Measurements from ENCODE around the gene MCM9.
A peak's percentile ranks its signal among the peaks of the same experiment; 100 is the strongest.

The MCM9 gene

GRCh38 chr6:118932421-118932820 lies 2.5 kb downstream of the MCM9 start:
- no peak for DNase-seq

GRCh38 chr6:118931436-118931835 lies 3.5 kb downstream of the MCM9 start:
- no peak for DNase-seq

- DNase-seq: no peak
Observed at GRCh38 chr6:118930680-118931079, 4.3 kb downstream of the MCM9 start.

GRCh38 chr6:118923035-118923434 lies 11.9 kb downstream of the MCM9 start:
- no peak for DNase-seq

GRCh38 chr6:118921084-118921483 lies 13.9 kb downstream of the MCM9 start:
- DNase-seq: no peak

- DNase-seq: no peak
Observed at GRCh38 chr6:118918329-118918725, 16.6 kb downstream of the MCM9 start.

GRCh38 chr6:118917546-118918328 lies 17.2 kb downstream of the MCM9 start:
- no peak for DNase-seq

GRCh38 chr6:118914598-118914997 lies 20.4 kb downstream of the MCM9 start:
- DNase-seq: no peak

GRCh38 chr6:118913161-118913560 lies 21.8 kb downstream of the MCM9 start:
- no peak for DNase-seq

- DNase-seq: no peak
Observed at GRCh38 chr6:118912646-118913045, 22.3 kb downstream of the MCM9 start.

GRCh38 chr6:118908441-118908840 lies 26.5 kb downstream of the MCM9 start:
- DNase-seq: no peak

GRCh38 chr6:118905851-118906250 lies 29.1 kb downstream of the MCM9 start:
- DNase-seq: no peak

GRCh38 chr6:118905084-118905483 lies 29.9 kb downstream of the MCM9 start:
- no peak for DNase-seq

- no peak for DNase-seq
Observed at GRCh38 chr6:118903691-118904090, 31.3 kb downstream of the MCM9 start.

- DNase-seq: no peak
Observed at GRCh38 chr6:118903138-118903537, 31.8 kb downstream of the MCM9 start.

- no peak for DNase-seq
Observed at GRCh38 chr6:118902726-118903125, 32.2 kb downstream of the MCM9 start.

- no peak for DNase-seq
Observed at GRCh38 chr6:118899948-118900347, 35.0 kb downstream of the MCM9 start.

GRCh38 chr6:118897386-118897785 lies 37.6 kb downstream of the MCM9 start:
- DNase-seq: no peak

- DNase-seq: no peak
Observed at GRCh38 chr6:118896339-118897136, 38.4 kb downstream of the MCM9 start.

GRCh38 chr6:118895859-118896258 lies 39.1 kb downstream of the MCM9 start:
- no peak for DNase-seq

- no peak for DNase-seq
Observed at GRCh38 chr6:118895261-118895560, 39.7 kb downstream of the MCM9 start.

- DNase-seq: peak in 52 of 58 donors; percentile 10 to 78 (median 59)
Observed at GRCh38 chr6:118894425-118895260, 40.3 kb downstream of the MCM9 start.
